NB4 (cell line): ENCODE data around the gene WDR38.

Experiments used
- DNase-seq: peaks from one replicate; pipeline ENCODE4 v3.0.0; 2010; ENCODE audit warnings: low read depth
- H3K4me3 ChIP-seq: one replicate; pipeline ENCODE4 v1.5.1; 2011; ENCODE audit warnings: mild to moderate bottlenecking, low read depth, low read length, moderate library complexity
- CTCF ChIP-seq: IDR thresholded peaks from one replicate; pipeline ENCODE4 v1.5.1; 2012; ENCODE audit warnings: low read depth, low read length
- MYC ChIP-seq: IDR thresholded peaks from 2 replicates; pipeline ENCODE4 v1.6.1; 2011; ENCODE audit warnings: low read depth, low read length
- POLR2A ChIP-seq: IDR thresholded peaks from 2 replicates; pipeline ENCODE4 v1.6.1; 2011; ENCODE audit warnings: mild to moderate bottlenecking; ENCODE audit not compliant: insufficient read length; ENCODE audit errors: extremely low read depth
- TF ChIP-seq, protein P1 (sequence below): IDR thresholded peaks from 2 replicates; pipeline ENCODE4 v1.6.1; 2011; ENCODE audit warnings: low read depth, low read length

WDR38 gene

GRCh38 chr9:124809741-124810500 lies 43.3 kb upstream of the WDR38 start:
- H3K4me3 ChIP-seq: no peak overlapping the region
- no peak for DNase-seq
- TF ChIP-seq MYC: no peak

DNA sequence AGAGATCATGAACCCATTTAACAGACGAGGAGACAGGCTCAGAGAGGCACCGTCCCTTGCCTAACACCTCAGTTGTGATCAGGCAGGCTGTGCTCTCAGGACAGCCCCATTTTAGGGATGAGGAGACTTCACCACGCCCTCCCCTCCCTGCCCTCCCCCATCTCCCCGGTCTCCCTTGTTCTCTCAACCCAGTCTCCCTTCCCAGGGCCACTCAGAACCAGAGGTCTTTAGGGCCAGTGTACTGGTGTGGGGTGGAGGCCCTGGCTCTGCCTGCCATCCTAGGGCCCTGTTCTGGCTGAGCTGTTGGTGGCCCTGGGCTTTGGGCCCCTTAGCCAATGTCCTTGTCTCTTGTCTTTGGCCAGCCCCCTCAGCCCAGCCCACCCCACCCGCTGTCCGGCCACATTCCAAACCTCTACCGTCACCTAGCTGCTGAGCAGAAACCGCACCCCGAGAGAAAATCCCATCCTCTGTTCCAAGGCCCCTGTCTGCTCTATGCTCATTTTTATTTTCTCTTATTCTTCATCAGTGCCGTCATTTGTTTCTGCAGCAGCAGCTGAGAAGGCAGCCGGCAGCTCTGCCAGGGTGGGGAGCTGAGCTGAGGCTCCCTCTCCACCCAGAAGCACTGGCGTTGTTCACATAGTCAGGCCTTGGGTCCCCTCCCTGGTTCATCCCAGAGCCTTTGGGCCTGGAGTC lies 42.5 kb upstream of the WDR38 start:
- DNase-seq: no peak
- TF ChIP-seq MYC (no peak), POLR2A (no peak), CTCF (no peak)
- TF ChIP-seq, protein P1, sequence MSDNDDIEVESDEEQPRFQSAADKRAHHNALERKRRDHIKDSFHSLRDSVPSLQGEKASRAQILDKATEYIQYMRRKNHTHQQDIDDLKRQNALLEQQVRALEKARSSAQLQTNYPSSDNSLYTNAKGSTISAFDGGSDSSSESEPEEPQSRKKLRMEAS: no peak
- no peak overlapping the region for H3K4me3 ChIP-seq

DNA sequence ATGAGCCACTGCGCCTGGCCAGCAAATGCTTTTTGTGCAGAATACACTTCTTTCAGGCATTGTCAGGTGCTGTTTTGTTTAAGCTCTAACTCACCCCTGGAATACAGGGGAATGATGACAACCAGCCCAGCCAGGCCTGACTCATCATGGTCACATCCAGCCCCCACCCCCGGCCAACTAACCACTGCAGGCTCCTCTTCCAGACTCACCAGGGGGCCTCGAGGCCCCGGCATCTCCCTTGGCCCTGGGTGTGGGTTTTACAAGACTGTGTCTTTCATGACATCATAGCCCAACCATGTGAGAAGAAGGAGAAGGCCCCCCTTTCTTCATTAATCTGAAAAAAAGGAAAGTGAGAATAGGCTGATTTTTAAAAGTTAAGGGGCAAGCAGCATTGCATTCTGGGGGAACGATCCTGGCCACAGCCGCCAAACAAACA lies 40.8 kb upstream of the WDR38 start:
- TF ChIP-seq, protein P1: peak; percentile 10; the same call in 1 of the 2 replicates
- no peak for TF ChIP-seq POLR2A
- no peak for TF ChIP-seq CTCF
- no peak for TF ChIP-seq MYC
- peak; percentile 96 for DNase-seq
- no peak overlapping the region for H3K4me3 ChIP-seq

GRCh38 chr9:124813041-124813440 lies 40.2 kb upstream of the WDR38 start:
- no peak for DNase-seq
- no peak overlapping the region for H3K4me3 ChIP-seq
- TF ChIP-seq CTCF (no peak), MYC (no peak), POLR2A (no peak)
- TF ChIP-seq, protein P1: no peak

- H3K4me3 ChIP-seq: no peak overlapping the region
- TF ChIP-seq, protein P1: no peak
- TF ChIP-seq POLR2A: no peak
- no peak for TF ChIP-seq MYC
- TF ChIP-seq CTCF: no peak
- DNase-seq: no peak
These were observed 39.6 kb upstream of the WDR38 start for GRCh38 chr9:124813501-124814163.

DNA sequence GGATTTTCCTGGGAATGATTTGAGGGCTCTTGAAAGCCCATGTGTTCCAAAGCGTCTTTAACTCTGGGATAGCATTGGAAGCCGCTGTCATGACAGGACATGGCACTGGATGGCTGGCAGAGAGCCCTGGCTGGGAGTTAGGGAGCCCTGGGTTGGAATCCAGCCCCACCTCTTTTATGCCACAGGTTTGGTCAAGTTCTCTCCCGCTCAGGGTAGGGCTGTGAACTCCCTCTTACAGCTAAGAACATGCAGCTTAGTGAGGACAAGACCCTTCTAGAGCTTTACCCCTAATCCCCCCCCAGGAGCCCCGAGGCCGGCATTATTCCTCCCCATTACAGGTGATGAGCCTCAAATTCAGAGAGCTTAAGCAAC lies 39.1 kb upstream of the WDR38 start:
- no peak for DNase-seq
- H3K4me3 ChIP-seq: no peak overlapping the region
- TF ChIP-seq, protein P1: no peak
- TF ChIP-seq POLR2A: no peak
- TF ChIP-seq MYC: no peak
- no peak for TF ChIP-seq CTCF
